ENCODE results near the gene EXOC6B. TPM values are rescaled to one million over a fixed set of nuclear protein-coding genes. Genes with fewer than 3 reads are reported as not detected.

The EXOC6B gene
- total RNA-seq, 4 donors from 2014 or later, result 54.9 to 93.7 (median 64.6) TPM

GRCh38 chr2:72828840-72829507 is 3.1 kb upstream of the EXOC6B start:
- no peak for DNase-seq

DNA sequence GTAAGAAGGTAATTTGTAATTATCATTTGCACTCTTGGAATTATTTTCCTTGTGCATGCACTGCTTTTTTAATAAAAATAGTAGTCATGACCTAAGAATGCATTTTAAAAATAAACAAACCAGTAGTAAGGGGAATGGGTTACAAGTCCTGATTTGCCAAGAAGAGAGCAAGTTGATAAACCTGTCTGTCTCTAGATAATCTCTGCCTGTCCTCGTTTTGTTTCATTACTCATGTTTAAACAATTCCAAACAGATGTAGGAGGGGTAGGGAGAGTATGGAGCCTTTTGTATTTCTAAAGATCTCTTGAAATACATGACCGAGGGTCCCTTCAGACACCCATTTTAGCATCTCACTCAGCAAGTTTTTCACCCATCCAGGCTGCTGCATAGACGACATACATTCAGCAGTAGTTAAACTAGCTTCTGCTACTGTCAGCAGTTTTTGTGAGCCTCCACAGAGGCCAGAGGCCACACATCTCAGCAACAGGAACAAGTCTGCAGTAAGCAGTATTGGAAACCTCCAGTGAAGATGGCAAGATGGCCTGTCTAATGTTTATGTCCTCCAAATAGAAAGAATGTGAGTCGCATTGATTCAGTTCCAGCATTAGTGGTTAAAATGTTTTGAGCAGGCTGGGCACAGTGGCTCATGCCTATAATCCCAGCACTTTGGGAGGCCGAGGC is 2.3 kb upstream of the EXOC6B start:
- no peaks in the 10 kb centered on the region for H3K27me3 ChIP-seq
- no peaks in the 10 kb centered on the region for H3K36me3 ChIP-seq
- DNase-seq, result no peak
- H3K9me3 ChIP-seq, result no peaks in the 10 kb centered on the region
- no peak overlapping the region for H3K27ac ChIP-seq
- peaks cover 0 to 10% (median 0%) of the 10 kb centered on the region in 4 donors for H3K4me1 ChIP-seq
- TF ChIP-seq, protein P1, sequence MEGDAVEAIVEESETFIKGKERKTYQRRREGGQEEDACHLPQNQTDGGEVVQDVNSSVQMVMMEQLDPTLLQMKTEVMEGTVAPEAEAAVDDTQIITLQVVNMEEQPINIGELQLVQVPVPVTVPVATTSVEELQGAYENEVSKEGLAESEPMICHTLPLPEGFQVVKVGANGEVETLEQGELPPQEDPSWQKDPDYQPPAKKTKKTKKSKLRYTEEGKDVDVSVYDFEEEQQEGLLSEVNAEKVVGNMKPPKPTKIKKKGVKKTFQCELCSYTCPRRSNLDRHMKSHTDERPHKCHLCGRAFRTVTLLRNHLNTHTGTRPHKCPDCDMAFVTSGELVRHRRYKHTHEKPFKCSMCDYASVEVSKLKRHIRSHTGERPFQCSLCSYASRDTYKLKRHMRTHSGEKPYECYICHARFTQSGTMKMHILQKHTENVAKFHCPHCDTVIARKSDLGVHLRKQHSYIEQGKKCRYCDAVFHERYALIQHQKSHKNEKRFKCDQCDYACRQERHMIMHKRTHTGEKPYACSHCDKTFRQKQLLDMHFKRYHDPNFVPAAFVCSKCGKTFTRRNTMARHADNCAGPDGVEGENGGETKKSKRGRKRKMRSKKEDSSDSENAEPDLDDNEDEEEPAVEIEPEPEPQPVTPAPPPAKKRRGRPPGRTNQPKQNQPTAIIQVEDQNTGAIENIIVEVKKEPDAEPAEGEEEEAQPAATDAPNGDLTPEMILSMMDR (IDR thresholded peaks at IDR 0.05), result no peak
- no peak for TF ChIP-seq POLR2A (IDR thresholded peaks at IDR 0.05)
- no peak overlapping the region for H3K4me3 ChIP-seq

More at GRCh38 chr2:72828840-72829507, 3.1 kb upstream of the EXOC6B start:
- Histone ChIP-seq H3K4me1 (peaks cover 0 to 7% (median 0%) of the 10 kb centered on the region in 4 donors), H3K4me3 (no peak overlapping the region), H3K27ac (no peak overlapping the region), H3K9me3 (no peaks in the 10 kb centered on the region), H3K27me3 (no peaks in the 10 kb centered on the region), H3K36me3 (no peaks in the 10 kb centered on the region)
- TF ChIP-seq, protein P1 (IDR thresholded peaks at IDR 0.05), result no peak
- TF ChIP-seq POLR2A (IDR thresholded peaks at IDR 0.05), result no peak

GRCh38 chr2:72827487-72827886 is 1.7 kb upstream of the EXOC6B start:
- no peaks in the 10 kb centered on the region for H3K27me3 ChIP-seq
- peaks cover 0 to 10% (median 0%) of the 10 kb centered on the region in 4 donors for H3K4me1 ChIP-seq
- H3K36me3 ChIP-seq, result no peaks in the 10 kb centered on the region
- H3K4me3 ChIP-seq, result no peak overlapping the region
- TF ChIP-seq, protein P1 (IDR thresholded peaks at IDR 0.05), result no peak
- TF ChIP-seq POLR2A (IDR thresholded peaks at IDR 0.05), result no peak
- DNase-seq, result no peak
- H3K9me3 ChIP-seq, result no peaks in the 10 kb centered on the region
- no peak overlapping the region for H3K27ac ChIP-seq

- H3K9me3 ChIP-seq, result no peaks in the 10 kb centered on the region
- peak overlapping the region in 2 of 4 donors; percentile 76 to 79 for H3K27ac ChIP-seq
- H3K4me3 ChIP-seq, result peak overlapping the region; percentile 75 to 92 (median 79)
- DNase-seq, result no peak
- H3K27me3 ChIP-seq, result no peaks in the 10 kb centered on the region
- no peak for TF ChIP-seq POLR2A (IDR thresholded peaks at IDR 0.05)
- TF ChIP-seq, protein P1 (IDR thresholded peaks at IDR 0.05), result no peak
- no peaks in the 10 kb centered on the region for H3K36me3 ChIP-seq
- H3K4me1 ChIP-seq, result peaks cover 0 to 10% (median 0%) of the 10 kb centered on the region in 4 donors
These were observed 284 bp upstream of the EXOC6B start for GRCh38 chr2:72826156-72826477.

- peak overlapping the region in 2 of 4 donors; percentile 75 to 83 for H3K4me3 ChIP-seq
- no peaks in the 10 kb centered on the region for H3K9me3 ChIP-seq
- TF ChIP-seq, protein P1 (IDR thresholded peaks at IDR 0.05), result no peak
- peak in 1 of 2 donors; percentile 30 for TF ChIP-seq POLR2A (IDR thresholded peaks at IDR 0.05)
- peak in 1 of 3 donors; percentile 59 for DNase-seq
- H3K4me1 ChIP-seq, result peaks cover 0 to 14% (median 0%) of the 10 kb centered on the region in 4 donors
- no peaks in the 10 kb centered on the region for H3K36me3 ChIP-seq
- no peaks in the 10 kb centered on the region for H3K27me3 ChIP-seq
- H3K27ac ChIP-seq, result peak overlapping the region in 1 of 4 donors; percentile 86
These were observed 1.5 kb downstream of the EXOC6B start for GRCh38 chr2:72824224-72824842.
